HCT116 (cell line): ENCODE measurements around the gene RNFT1.

ENCODE experiments used
- CEBPB ChIP-seq: IDR thresholded peaks from 2 replicates; pipeline ENCODE4 v1.6.1; 2012; ENCODE audit warnings: low read depth
- CTCF ChIP-seq, 3 experiments: fragments of 200-600 bp in 1 of 3; sonication (generic) in 1 of 3; IDR thresholded peaks in 2 of 3; conservative IDR thresholded peaks in 1 of 3; 2 replicates each; pipeline ENCODE4 v1.5.1; 2012 to 2017; ENCODE audit warnings: low read depth in 2 of 3, low read length in 2 of 3, antibody characterized with exemption in 1 of 3, borderline replicate concordance in 1 of 3, control low read depth in 1 of 3, mild to moderate bottlenecking in 1 of 3, mixed read lengths in 1 of 3, mixed run types in 1 of 3, moderate library complexity in 1 of 3; ENCODE audit not compliant: insufficient read depth in 1 of 3
- EGR1 ChIP-seq: IDR thresholded peaks from 2 replicates; pipeline ENCODE4 v1.6.1; 2012; ENCODE audit warnings: low read depth
- ELF1 ChIP-seq: IDR thresholded peaks from 2 replicates; pipeline ENCODE4 v1.6.1; 2012; ENCODE audit warnings: low read depth, borderline replicate concordance
- EZH2phosphoT487 ChIP-seq: fragments of 200-600 bp; IDR thresholded peaks from 2 replicates; pipeline ENCODE4 v1.6.1; 2018; ENCODE audit warnings: antibody characterized with exemption, borderline replicate concordance
- JUND ChIP-seq: IDR thresholded peaks from 2 replicates; pipeline ENCODE4 v1.6.1; 2012
- MAX ChIP-seq: IDR thresholded peaks from 2 replicates; pipeline ENCODE4 v1.6.1; 2012
- POLR2A ChIP-seq: IDR thresholded peaks from 2 replicates; pipeline ENCODE4 v1.7.0; 2011; ENCODE audit warnings: borderline replicate concordance; ENCODE audit not compliant: insufficient read depth, insufficient read length; ENCODE audit errors: extremely low read depth
- POLR2AphosphoS5 ChIP-seq: IDR thresholded peaks from 2 replicates; pipeline ENCODE4 v1.6.1; 2011; ENCODE audit warnings: mild to moderate bottlenecking, low read depth, low read length, moderate library complexity
- SP1 ChIP-seq: IDR thresholded peaks from 2 replicates; pipeline ENCODE4 v1.6.1; 2012; ENCODE audit warnings: low read depth
- SRF ChIP-seq: IDR thresholded peaks from 2 replicates; pipeline ENCODE4 v1.6.1; 2012; ENCODE audit warnings: low read depth
- TCF7L2 ChIP-seq: IDR thresholded peaks from 2 replicates; pipeline ENCODE4 v1.7.0; 2011; ENCODE audit warnings: borderline replicate concordance, inconsistent platforms; ENCODE audit not compliant: insufficient read depth, insufficient read length; ENCODE audit errors: extremely low read depth
- YY1 ChIP-seq: IDR thresholded peaks from 2 replicates; pipeline ENCODE4 v1.6.1; 2011; ENCODE audit warnings: low read length, low read depth, moderate library complexity, mild to moderate bottlenecking; ENCODE audit not compliant: insufficient replicate concordance; ENCODE audit errors: extremely low read depth

- no peak for TF ChIP-seq CTCF (IDR thresholded peaks at IDR 0.05 in 2 of 3, conservative IDR thresholded peaks at IDR 0.05 in 1 of 3; ENCODE audit: borderline replicate concordance in 1 of 3, insufficient read depth in 1 of 3, low read depth in 2 of 3, low read length in 2 of 3)
- TF ChIP-seq YY1 = no peak
- TF ChIP-seq TCF7L2 = no peak
- TF ChIP-seq POLR2AphosphoS5 = no peak
- TF ChIP-seq ELF1 = no peak
- no peak for TF ChIP-seq SRF
- TF ChIP-seq MAX = no peak
- TF ChIP-seq JUND = no peak
- no peak for TF ChIP-seq EZH2phosphoT487
- no peak for TF ChIP-seq SP1
- no peak for TF ChIP-seq POLR2A
- no peak for TF ChIP-seq CEBPB
- TF ChIP-seq EGR1 = no peak
Measured at GRCh38 chr17:59972778-59973177, 8.2 kb upstream of the RNFT1 start.
